Measurements from ENCODE around the gene GNE. TPM values are rescaled to one million over a fixed set of nuclear protein-coding genes. Genes with fewer than 3 reads are reported as not detected.

The GNE gene
- total and polyA plus RNA-seq, 2 of the 8 experiments (the other 6 are each of a cell fraction or from before 2014, with no cell fraction given): 5.1 to 11.1 TPM

DNA sequence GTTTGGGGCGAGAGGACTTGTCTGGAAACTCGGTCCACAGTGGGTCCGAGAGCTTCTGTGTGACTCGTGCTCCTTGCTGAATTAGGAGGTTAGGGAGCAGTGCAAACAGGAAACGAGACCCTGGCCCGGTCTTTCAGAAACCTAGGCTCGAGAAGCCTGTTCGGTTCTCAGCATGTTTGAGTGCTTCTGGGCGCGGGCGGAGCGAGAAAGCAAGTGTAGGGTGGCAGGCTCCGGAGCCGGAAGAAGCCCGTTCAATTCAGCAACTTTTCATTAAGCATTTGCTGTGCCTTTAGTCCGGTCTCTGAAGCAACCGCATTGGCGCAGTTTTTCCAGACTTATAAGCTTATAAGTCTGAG, 67.0 kb downstream of the GNE start:
- H3K27me3 ChIP-seq (replicated peaks in 1 of 4; ENCODE audit: control insufficient read depth in 3 of 4, extremely low read depth in 1 of 4, insufficient read depth in 3 of 4, low read length in 3 of 4): no peaks in the 10 kb centered on the region
- no peaks in the 10 kb centered on the region for H3K9me3 ChIP-seq (ENCODE audit: insufficient read depth in 2 of 2, low read depth in 1 of 2, low read length in 1 of 2)
- ChIA-PET CTCF (ENCODE audit: partially characterized antibody) (interaction anchor here (1.1 to 5.5 kb wide), 6 partner anchors 14 to 267 kb away, joined by 3 to 38 read pairs (median 4); no protein-coding TSS in a partner anchor), POLR2A (ENCODE audit: partially characterized antibody) (interaction anchor here (0.6 to 3.4 kb wide), 17 partner anchors 11 to 1204 kb away, joined by 3 to 25 read pairs (median 6); partner anchors contain the start of genes GLIPR2 and GNE)
- no peak overlapping the region for H3K4ac ChIP-seq (replicated peaks; ENCODE audit: insufficient read length, low read depth, low read length)
- no peak overlapping the region for H3K14ac ChIP-seq (ENCODE audit: insufficient read length)
- peak overlapping the region; percentile 89 for H3K27ac ChIP-seq (ENCODE audit: low read depth, low read length)
- peak overlapping the region; percentile 86 to 98 (median 97) for H3K4me3 ChIP-seq (ENCODE audit: extremely low read depth in 1 of 4, insufficient read depth in 2 of 4, low read depth in 3 of 4, low read length in 4 of 4)
- peaks cover 6 to 12% (median 10%) of the 10 kb centered on the region in 4 experiments; a peak in 6 of 7 replicates for H3K4me1 ChIP-seq (replicated peaks in 1 of 4; ENCODE audit: control insufficient read depth in 3 of 4, insufficient read depth in 4 of 4, low read length in 3 of 4)
- WGBS, 2 experiments (ENCODE audit: extremely low coverage in 1 of 2, insufficient coverage in 1 of 2, insufficient read length in 1 of 2, insufficient replicate concordance in 2 of 2, low coverage in 1 of 2, low lambda C conversion rate in 2 of 2, missing lambda C conversion rate in 1 of 2): 2% methylated on average over 18 of the region's 18 CpGs; no CpG with 5 or more reads in 1 of the 2 experiments
- H2BK20ac ChIP-seq (ENCODE audit: low read length): no peak overlapping the region
- no peak overlapping the region for H4K91ac ChIP-seq (replicated peaks; ENCODE audit: insufficient read length, low read length)
- H2AFZ ChIP-seq (ENCODE audit: low read length): no peak overlapping the region
- peak overlapping the region; percentile 83 to 94 (median 88) for H3K9ac ChIP-seq (replicated peaks in 1 of 4; ENCODE audit: extremely low read depth in 1 of 4, low read depth in 3 of 4, low read length in 3 of 4)
- H4K20me1 ChIP-seq (replicated peaks in 1 of 2; ENCODE audit: control insufficient read depth in 1 of 2, insufficient read depth in 2 of 2, low read length in 2 of 2): peaks cover 17 to 19% of the 10 kb centered on the region in 2 experiments
- no peak for DNase-seq (ENCODE audit: low read depth in 1 of 2, low spot score in 2 of 2)
- H2BK120ac ChIP-seq (replicated peaks; ENCODE audit: low read depth, low read length): no peak overlapping the region
- no peak overlapping the region for H2AK5ac ChIP-seq (ENCODE audit: low read depth, low read length)
- H3K18ac ChIP-seq (ENCODE audit: extremely low read depth, low read length): no peak overlapping the region; the same call in 1 of the 2 replicates
- peak overlapping the region; percentile 95 to 99 for H3K4me2 ChIP-seq (ENCODE audit: insufficient read depth in 1 of 2, low read depth in 2 of 2, low read length in 2 of 2)
- H2BK5ac ChIP-seq (ENCODE audit: low read depth, low read length): peak overlapping the region; percentile 66
- H3K79me2 ChIP-seq (ENCODE audit: control insufficient read depth in 1 of 2, insufficient read depth in 2 of 2, low read length in 2 of 2): peaks cover 36 to 52% of the 10 kb centered on the region in 2 experiments
- no peak overlapping the region for H2BK12ac ChIP-seq (ENCODE audit: low read depth, low read length)
- H4K8ac ChIP-seq (ENCODE audit: extremely low read depth, insufficient read depth, low read length): peak overlapping the region; percentile 86
- no peak overlapping the region for H3K23ac ChIP-seq (ENCODE audit: insufficient read length)
- H3K79me1 ChIP-seq (ENCODE audit: low read depth, low read length): peaks cover 9% of the 10 kb centered on the region
- no peak overlapping the region for H3K56ac ChIP-seq (replicated peaks; ENCODE audit: insufficient read length, low read depth, low read length)
- H2BK15ac ChIP-seq (ENCODE audit: low read length): no peak overlapping the region
- H3K23me2 ChIP-seq (ENCODE audit: low read depth, low read length): peaks cover 8% of the 10 kb centered on the region
- no peak for FAIRE-seq
- H3K36me3 ChIP-seq (ENCODE audit: control insufficient read depth in 2 of 4, insufficient read depth in 4 of 4, low read length in 3 of 4): peaks cover 0 to 5% (median 2%) of the 10 kb centered on the region in 4 experiments; a peak in 1 of 8 replicates
- H4K5ac ChIP-seq (ENCODE audit: insufficient read length, low read depth, low read length): peak overlapping the region; percentile 22
- peak; percentile 44 for TF ChIP-seq KDM4A (IDR thresholded peaks at IDR 0.05; ENCODE audit: low read depth, low read length, severe bottlenecking)

Measured in H1 (cell line).